GM23338 (cell line): ENCODE measurements around the gene TBC1D17.

Experiments
- CREB1 ChIP-seq: fragments of 250-450 bp; sonication (Bioruptor Pico); IDR thresholded peaks from 2 replicates; pipeline ENCODE4 v1.5.0; 2020; ENCODE audit warnings: low read depth, mild to moderate bottlenecking, moderate library complexity
- EZH2 ChIP-seq: fragments of 200-600 bp; sonication (generic); IDR thresholded peaks from one replicate; pipeline ENCODE4 v1.8.0; 2017; ENCODE audit warnings: antibody characterized with exemption, mild to moderate bottlenecking, low read depth; ENCODE audit not compliant: unreplicated experiment
- EZH2phosphoT487 ChIP-seq: fragments of 200-600 bp; sonication (generic); IDR thresholded peaks from one replicate; pipeline ENCODE4 v1.8.1; 2018; ENCODE audit warnings: antibody characterized with exemption; ENCODE audit not compliant: unreplicated experiment
- JUNB ChIP-seq: IDR thresholded peaks from one replicate; pipeline ENCODE4 v1.6.1; 2016; ENCODE audit warnings: antibody characterized with exemption; ENCODE audit not compliant: unreplicated experiment
- POLR2AphosphoS5 ChIP-seq: IDR thresholded peaks from 2 replicates; pipeline ENCODE4 v1.6.1; 2016; ENCODE audit warnings: antibody characterized with exemption, low read depth
- STAT1 ChIP-seq: IDR thresholded peaks from one replicate; pipeline ENCODE4 v1.6.1; 2016; ENCODE audit warnings: antibody characterized with exemption; ENCODE audit not compliant: unreplicated experiment
- ZNF114 ChIP-seq: fragments of 250-450 bp; sonication (Bioruptor Pico); IDR thresholded peaks from 2 replicates; pipeline ENCODE4 v1.5.0; 2020; ENCODE audit warnings: mild to moderate bottlenecking, moderate library complexity
- ZNF331 ChIP-seq: fragments of 250-450 bp; sonication (Bioruptor Pico); IDR thresholded peaks from 2 replicates; pipeline ENCODE4 v1.5.0; 2020; ENCODE audit warnings: low read depth, mild to moderate bottlenecking, moderate library complexity
- TF ChIP-seq, protein P1 (sequence below), 2 experiments: fragments of 200-600 bp in 1 of 2; sonication (generic) in 1 of 2; conservative IDR thresholded peaks; 2 replicates each; pipeline versions ENCODE4 v1.5.1 to v1.6.1; 2016 to 2017; ENCODE audit warnings: antibody characterized with exemption in 2 of 2, low read depth in 2 of 2, mild to moderate bottlenecking in 2 of 2, moderate library complexity in 1 of 2
- TF ChIP-seq, protein P2 (sequence below): IDR thresholded peaks from one replicate; pipeline ENCODE4 v1.6.1; 2018; ENCODE audit warnings: antibody characterized with exemption; ENCODE audit not compliant: unreplicated experiment
- TF ChIP-seq, protein P3 (sequence below): IDR thresholded peaks from 2 replicates; pipeline ENCODE4 v1.6.1; 2016; ENCODE audit warnings: antibody characterized with exemption

DNA sequence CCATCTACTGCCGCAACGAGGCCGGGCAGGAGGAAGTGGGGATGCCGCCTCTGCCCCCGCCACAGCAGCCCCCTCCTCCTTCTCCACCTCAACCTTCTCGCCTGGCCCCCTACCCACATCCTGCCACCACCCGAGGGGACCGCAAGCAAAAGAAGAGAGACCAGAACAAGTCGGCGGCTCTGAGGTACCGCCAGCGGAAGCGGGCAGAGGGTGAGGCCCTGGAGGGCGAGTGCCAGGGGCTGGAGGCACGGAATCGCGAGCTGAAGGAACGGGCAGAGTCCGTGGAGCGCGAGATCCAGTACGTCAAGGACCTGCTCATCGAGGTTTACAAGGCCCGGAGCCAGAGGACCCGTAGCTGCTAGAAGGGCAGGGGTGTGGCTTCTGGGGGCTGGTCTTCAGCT, 55.2 kb downstream of the TBC1D17 start:
- TF ChIP-seq, protein P1, sequence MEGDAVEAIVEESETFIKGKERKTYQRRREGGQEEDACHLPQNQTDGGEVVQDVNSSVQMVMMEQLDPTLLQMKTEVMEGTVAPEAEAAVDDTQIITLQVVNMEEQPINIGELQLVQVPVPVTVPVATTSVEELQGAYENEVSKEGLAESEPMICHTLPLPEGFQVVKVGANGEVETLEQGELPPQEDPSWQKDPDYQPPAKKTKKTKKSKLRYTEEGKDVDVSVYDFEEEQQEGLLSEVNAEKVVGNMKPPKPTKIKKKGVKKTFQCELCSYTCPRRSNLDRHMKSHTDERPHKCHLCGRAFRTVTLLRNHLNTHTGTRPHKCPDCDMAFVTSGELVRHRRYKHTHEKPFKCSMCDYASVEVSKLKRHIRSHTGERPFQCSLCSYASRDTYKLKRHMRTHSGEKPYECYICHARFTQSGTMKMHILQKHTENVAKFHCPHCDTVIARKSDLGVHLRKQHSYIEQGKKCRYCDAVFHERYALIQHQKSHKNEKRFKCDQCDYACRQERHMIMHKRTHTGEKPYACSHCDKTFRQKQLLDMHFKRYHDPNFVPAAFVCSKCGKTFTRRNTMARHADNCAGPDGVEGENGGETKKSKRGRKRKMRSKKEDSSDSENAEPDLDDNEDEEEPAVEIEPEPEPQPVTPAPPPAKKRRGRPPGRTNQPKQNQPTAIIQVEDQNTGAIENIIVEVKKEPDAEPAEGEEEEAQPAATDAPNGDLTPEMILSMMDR (conservative IDR thresholded peaks at IDR 0.05; ENCODE audit: low read depth in 2 of 2), result no peak
- TF ChIP-seq, protein P2, sequence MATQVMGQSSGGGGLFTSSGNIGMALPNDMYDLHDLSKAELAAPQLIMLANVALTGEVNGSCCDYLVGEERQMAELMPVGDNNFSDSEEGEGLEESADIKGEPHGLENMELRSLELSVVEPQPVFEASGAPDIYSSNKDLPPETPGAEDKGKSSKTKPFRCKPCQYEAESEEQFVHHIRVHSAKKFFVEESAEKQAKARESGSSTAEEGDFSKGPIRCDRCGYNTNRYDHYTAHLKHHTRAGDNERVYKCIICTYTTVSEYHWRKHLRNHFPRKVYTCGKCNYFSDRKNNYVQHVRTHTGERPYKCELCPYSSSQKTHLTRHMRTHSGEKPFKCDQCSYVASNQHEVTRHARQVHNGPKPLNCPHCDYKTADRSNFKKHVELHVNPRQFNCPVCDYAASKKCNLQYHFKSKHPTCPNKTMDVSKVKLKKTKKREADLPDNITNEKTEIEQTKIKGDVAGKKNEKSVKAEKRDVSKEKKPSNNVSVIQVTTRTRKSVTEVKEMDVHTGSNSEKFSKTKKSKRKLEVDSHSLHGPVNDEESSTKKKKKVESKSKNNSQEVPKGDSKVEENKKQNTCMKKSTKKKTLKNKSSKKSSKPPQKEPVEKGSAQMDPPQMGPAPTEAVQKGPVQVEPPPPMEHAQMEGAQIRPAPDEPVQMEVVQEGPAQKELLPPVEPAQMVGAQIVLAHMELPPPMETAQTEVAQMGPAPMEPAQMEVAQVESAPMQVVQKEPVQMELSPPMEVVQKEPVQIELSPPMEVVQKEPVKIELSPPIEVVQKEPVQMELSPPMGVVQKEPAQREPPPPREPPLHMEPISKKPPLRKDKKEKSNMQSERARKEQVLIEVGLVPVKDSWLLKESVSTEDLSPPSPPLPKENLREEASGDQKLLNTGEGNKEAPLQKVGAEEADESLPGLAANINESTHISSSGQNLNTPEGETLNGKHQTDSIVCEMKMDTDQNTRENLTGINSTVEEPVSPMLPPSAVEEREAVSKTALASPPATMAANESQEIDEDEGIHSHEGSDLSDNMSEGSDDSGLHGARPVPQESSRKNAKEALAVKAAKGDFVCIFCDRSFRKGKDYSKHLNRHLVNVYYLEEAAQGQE, result no peak
- TF ChIP-seq POLR2AphosphoS5 (no peak), EZH2 (no peak), EZH2phosphoT487 (no peak), JUNB (no peak), CREB1 (no peak), ZNF331 (CRISPR knock-in tag) (no peak), ZNF114 (no peak), STAT1 (no peak)
- TF ChIP-seq, protein P3, sequence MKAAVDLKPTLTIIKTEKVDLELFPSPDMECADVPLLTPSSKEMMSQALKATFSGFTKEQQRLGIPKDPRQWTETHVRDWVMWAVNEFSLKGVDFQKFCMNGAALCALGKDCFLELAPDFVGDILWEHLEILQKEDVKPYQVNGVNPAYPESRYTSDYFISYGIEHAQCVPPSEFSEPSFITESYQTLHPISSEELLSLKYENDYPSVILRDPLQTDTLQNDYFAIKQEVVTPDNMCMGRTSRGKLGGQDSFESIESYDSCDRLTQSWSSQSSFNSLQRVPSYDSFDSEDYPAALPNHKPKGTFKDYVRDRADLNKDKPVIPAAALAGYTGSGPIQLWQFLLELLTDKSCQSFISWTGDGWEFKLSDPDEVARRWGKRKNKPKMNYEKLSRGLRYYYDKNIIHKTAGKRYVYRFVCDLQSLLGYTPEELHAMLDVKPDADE, result no peak
